HG03159 (cell line): ENCODE measurements around the gene KIF5A.

ENCODE experiments used
- ATAC-seq: cut with Tn5 transposase; IDR thresholded peaks from one replicate; pipeline ENCODE4 v1.9.1; 2021; ENCODE audit warnings: mild to moderate bottlenecking, moderate library complexity; ENCODE audit not compliant: unreplicated experiment

The KIF5A gene

DNA sequence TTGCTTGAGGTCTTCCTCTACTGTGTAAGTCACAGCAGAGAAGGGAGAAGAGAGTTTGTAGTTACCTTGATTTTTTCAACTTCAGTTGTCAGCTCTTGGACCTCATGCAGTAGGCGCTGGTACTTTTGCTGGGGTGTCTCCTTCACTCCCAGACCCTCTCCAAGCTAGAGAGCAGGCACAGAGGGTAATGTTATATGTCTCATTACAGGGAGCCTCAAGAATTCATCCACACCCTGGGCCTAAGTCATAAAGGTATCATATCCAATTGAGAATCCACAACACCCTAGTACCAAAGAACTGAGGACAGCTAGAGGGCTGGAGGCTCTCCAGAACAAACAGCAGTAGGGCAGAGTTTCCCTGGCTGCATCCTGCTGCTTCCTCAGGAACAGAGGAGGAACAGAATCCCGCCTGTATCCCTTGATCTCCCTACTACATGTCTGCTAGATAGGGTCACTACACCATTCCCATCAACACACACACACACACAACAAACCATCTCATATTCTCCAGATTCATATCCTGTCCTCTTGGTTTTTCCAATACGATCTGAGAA, 14.8 kb upstream of the KIF5A start:
- no peak for ATAC-seq

DNA sequence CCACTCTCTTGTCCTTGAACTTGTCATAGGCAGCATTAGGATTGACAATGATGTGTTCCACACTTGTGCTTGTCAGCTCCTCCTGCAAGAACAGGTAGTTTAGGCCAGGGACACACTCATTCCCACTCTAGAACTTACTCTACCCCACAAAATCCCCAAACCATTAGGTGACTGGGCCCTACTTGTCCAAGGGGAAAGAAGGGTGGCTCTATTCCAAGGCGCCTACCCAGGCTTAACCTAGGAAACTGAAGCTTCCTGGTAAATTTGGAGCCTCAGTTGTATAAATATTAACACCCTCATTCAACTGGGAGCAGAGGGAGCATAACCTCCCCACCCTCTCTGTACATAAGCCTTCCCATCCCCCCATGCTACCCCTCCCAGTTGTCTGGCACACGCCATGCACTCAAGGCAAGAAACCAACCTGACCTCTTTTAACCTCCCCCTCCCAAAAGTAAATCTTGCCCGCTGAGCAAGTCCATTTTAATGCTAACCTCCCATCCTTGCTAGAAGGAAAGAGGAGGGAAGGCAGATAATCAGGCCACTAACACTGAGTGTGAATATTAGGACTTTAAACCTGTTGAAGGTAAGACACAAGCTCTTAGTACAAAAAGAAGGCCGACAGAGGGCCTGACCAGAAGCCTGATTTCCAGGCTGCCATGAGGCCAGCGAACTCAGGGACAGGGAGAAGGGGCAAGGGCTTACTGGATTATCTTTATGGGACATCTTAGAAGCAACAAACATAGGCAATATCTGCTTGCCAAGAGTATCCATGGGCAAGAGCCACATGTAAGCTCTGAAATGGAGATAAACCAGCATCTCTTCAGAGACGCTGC, 13.9 kb upstream of the KIF5A start:
- ATAC-seq: no peak

DNA sequence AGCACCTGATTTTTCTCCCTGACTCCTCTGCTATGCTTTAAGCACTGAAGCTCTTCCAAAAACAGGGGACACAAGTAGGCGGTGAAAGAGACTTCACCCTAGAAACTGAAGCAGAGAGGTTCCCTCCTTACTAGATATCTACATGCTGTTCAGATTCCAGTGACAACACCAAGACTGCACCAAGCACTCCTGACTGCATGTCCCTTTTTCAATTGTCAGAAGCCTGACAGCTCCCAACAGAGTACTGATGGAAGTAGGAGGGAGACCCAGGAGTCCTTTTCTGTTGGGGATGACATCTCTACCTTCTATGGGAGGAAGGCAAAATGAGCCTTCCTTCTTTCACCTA, 13.3 kb upstream of the KIF5A start:
- ATAC-seq: no peak

DNA sequence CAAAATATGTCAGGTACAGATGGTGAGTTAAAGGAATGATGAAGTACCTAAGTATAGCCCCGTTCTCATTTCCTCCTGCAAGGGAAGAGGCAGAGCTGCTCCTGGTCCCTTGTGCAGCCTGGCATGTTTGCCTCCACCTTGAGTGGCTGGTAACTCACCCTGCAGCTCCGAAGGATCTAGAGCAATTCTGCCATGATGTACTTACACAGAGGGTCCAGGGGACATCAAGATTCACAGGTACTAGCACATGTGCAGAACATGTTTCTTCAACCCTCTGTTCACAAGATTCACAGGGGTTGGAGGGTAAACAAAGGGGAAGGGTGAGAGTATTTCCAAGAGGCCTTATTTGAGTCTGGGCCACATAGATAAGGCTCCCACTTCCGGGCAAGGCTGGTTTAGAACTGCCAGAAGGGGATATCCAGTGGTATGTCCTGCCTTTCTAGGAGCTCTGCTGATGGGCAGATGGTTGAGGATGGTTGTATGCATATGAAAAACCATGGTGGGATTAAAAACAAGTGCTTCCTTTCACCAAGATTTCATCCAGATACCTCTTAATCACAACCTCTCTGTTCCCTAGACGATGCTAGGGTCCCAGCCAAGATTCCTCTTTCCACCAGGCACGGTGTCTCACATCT, 10.6 kb upstream of the KIF5A start:
- ATAC-seq: no peak

DNA sequence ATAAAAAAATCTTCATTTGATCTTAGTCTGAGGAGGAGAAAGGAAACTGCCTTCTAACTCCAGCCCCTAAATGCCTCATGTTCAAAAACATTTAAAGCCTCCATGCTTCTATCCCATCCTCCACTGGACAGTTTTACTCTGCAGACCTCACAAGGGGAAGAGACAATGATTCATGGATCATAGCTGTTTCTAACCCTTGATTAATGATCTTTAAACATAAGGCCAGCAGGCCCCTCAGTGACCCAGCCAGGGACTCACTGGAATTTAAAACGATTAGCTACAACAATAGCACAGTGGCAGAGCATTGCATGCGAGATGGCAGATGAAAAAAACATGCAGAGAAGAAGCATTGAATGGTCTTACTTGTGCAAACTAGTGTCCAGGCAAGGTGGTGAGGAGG, 8.8 kb upstream of the KIF5A start:
- ATAC-seq: no peak

DNA sequence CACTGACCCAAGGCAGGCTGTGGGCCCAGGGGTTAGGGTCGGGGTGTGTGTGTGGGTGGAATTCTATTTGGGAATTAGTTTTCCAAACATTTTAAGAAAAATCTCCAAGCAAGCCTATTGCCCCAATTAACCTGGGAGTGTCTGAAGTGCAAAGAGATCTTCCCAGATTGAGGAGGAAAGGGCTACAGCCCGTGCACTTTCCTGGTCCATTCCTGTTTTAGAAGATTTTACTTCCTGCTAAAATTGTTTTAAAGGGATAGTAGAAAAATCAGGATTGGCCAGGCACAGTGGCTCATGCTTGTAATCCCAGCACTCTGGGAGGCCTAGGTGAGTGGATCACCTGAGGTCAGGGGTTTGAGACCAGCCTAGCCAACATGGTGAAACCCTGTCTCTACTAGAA, 8.1 kb upstream of the KIF5A start:
- no peak for ATAC-seq

DNA sequence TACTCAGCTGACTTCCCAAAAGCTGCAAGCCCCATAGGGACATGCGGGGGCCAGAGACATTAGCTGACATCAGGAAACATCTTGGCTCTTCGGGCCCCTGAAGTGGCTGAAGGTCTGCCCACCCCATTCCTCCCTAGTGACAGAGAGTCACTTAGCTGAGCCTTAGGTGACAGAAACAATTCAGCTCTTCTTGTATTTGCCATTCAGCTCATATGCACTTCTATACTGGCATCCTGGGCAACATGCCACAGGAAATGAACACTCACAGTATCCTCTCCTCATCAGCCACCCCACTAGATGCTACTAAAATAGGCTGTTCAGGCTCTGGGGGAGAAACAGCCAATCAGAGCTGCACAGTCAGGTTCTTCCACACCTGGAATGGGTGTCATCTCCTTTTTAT, 6.3 kb upstream of the KIF5A start:
- no peak for ATAC-seq

DNA sequence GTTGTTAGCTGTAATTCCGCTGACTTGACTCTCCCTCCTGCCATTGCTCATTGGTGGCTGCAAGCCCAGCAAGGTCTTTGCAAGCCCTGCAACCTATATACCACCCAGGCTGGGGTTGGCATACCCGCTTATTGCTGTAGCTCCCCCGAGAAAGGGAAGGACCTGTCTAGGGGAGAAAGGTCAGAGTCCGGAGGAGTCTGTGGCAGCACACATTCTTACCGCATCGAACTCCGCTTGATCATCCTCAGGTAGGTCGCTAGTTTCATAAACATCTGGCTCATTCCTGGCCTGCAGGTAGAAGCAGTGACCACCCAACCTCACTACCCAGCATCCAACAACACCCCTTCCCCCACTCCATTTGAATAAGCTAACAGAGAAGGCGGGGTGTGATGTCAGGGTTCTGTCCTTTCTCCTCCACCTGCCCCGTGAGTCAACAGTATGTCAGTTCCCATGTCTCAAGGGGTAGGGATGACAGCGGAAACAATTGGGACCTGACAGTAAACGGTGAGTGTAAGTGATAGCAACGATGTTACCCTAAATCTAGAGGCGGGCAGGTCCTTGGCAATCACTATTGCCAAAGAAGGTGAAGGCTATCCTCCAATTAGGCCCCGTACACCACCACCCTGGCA, 3.9 kb upstream of the KIF5A start:
- ATAC-seq: no peak

DNA sequence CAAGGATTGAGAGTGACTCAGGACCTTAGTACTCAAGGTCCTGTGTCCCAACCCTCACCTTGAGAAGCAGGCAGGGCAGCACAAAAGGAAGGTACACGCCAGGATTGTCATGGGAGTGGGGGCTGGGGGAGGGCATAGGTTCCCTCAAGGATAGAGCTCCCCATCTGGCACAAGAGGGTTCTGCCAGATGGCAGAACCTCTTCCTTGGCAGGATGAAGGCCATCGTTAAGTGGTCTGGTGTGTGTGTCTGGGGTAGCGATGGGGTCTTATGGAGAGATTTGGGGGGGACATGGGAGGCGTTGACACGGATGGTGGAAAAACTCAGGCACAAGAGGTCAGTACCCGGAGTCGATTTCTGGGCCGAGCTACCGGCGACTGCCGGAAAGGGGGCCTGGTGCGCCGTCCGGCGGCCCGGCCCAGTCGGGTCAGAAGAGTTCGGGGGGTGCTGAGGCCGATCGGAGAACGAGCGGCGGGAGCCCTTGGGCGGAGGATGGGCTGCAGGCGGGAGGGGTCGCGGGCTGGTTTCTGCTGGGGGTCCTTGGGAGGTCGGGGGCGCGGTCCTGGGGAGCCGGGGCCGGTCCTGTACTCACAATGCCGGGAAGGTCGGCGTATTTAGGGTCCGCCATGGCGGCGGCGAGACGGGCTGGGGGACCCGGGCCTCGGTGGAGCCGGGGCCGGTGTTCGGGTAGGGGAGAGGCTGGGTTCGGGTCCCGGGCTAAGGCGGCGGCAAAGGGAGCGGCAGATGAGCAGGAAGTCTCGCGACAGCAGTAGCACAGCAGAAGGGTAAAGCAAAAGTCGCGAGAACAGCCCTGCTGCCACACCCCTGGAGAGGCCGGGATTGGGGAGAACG, 3.2 kb upstream of the KIF5A start, which contains the start of gene DCTN2:
TSS of gene DCTN2 (minus strand) at position 755 of the 850 bp plus-strand sequence. CDS start at position 626, 129 bp downstream.
- ATAC-seq: peak; percentile 99

DNA sequence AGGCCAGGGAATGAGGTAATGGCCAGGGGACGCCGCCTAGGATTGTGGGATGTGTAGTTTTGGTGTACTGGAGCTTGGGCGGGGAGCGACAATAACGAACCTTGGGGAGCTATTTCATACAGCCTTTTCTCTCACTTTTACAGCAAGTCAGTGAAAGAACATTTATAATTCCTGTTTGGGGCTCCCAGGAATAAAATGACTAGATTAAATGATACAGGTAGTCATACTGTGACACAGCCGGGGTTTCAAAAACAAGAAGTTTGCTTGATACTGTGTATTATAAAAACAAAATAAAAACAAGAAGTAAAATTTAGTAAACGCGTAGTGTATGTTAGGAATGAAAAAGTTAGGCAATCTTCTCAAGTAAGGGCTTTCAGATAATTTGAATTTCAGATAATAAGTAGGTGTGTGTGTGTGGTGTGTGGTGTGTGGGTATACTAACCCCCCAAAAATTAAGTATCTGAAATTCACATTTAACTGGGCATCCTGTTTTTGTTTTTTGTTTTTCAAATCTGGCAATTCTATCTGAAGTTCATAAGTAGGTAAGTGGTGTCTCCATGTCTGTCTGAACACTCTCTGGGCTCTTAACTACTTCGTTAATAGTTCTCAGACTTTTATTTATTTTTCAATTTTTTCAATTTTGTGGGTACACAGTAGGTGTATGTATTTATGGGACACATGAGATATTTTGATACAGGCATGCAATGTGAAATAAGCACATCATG, 2.4 kb upstream of the KIF5A start:
- ATAC-seq: no peak

DNA sequence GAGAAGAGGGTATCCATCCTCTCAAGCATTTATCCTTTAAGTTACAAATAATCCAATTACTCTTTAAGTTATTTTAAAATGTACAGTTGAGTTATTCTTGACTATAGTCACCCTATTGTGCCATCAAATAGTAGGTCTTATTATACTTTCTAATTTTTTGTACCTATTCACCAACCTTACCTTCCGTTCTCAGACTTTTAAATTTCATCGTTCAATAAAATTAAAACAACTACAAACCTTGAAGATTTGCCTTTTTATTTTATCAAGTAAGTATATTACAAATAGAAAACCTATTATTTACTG, 1.9 kb upstream of the KIF5A start:
- no peak for ATAC-seq

DNA sequence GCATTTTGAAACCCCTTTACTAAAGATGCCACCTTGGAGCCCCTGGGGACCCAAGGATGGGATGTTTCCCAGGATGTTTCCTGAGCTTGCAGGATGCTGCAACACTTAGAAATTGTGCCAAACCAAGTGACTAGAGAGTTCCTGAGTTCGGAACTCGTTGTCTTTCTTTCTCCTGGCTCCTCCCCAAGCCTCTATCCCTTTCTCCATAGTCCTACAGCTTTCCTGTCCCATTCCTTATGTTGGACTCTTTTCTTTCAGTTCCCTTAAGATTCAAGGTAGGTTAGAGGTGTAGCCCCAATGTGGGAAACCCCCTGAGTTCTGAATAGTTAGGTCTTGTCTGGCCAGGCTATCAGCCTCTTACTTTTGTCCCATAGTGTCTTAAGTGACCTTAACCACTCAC, 1.4 kb upstream of the KIF5A start:
- ATAC-seq: no peak

DNA sequence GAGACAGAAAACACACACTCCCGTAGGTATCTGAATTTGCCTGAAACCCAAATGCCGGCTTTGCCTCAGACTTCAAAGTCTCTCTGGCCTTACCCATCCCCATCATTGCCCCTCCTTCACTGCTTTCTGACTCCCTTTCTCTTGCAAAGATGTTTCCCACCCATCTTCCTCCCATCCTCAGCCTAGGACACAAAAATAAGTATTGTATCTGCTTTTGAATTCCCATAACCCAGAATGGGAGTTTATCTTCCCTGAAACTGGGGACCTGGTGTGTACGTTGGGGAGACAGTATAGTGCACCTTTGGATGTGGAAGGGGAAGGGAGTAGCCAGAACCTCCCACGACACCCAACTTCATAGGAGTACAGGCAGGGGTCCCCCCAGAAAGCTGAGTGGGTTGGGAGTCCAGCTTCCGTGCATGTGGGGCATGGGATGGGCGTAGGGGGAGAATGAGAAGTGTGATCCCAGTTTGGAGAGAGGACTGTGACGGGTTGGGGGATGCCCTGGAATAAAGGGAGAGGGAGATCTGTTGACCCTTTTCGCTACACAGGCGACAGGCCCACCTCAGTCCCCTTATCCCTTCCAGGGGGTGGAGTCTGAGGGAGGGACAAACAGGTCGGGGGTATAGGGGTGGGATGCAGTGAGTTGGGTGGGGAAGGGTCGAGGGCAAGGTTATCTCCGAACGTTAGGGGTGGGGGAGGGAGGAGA, 488 bp upstream of the KIF5A start:
- no peak for ATAC-seq

DNA sequence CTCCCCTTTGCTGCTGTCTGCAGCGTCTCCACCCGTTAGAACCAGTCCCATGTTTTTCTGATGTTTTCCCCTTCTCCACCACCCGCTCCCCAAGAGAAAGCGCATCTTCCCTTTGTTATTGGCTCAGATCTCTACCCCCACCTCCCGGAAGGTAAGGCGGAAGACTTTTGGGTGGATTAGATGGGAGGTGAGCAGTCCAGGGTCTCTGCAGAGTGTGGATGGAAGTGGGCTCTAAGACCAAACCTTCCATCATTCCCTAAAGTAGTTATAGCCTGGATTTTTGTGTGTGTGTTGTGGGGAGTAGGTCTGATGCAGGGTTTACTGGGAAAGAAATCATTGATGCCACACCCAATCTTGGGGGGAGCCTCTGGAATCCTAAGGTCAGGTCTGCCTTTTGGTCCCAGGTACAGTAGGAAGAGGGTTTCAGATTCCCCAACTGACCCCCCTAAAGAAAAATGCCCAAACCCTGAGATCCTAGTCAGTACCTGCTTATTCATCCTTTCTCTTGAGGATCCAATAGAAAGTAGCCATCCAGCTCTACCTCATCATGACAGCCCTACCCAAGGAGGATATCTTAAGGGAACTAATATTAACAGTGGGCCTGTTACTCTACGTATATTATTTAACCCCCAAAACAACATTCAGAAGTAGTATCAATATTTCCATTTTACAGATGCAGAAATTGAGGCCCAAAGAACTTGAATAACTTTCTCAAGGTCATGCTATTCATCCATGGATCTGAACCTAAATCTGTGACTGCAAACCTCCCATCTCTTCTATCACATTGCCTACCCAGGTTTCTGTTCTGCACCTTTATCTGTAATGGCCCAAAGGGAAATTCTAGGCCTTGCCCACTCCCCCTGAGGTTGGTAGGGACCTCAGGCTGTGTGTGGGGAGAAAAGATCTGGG, 1.1 kb downstream of the KIF5A start:
- no peak for ATAC-seq

DNA sequence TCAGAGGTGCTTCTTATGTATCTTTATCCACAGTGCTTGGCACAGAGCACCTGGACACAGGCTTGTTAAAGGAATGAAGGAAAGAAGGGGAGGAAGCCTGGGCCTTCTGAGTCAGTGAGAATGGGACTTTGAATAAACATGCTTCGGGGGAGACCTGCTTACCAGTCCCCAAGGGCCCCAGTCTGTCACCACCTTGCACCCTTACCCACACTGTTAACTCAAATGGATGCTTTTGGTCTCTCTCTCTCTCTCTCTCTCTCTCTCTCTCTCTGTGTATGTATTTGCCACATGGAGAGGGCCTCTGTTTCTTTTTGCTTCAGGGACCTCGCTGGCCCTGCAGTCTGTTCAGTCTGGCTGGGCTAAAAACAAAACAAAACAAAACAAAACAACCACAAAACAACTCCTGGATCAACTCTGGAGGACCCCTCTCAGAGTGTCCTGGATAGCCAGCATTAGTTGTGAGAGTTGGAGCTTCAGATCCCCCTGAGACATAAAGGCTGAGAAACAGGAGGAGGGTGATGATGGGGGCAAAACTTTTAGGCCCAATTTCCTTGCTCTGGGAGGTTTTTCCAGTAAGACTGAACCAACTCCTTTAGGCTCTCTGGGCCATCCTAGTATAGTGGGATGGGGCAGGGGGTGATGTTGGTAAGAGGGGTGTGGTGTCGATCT, 1.9 kb downstream of the KIF5A start:
- no peak for ATAC-seq

DNA sequence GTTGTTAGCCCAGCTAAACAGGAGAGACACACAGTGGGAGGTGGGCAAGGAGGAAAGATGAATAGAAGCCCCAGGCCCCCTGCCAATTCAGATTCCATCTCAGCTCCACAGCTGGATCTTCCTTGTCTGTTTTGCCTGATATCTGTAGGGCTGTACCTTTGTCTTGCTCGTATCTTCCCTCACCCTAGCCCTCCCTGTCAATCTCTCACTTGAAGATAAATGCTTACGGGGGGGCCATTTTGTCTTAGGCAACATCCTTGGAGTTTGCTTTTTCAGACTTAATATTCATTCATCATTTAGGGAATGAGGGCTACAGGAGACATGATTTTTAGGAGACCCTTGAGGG, 2.4 kb downstream of the KIF5A start:
- no peak for ATAC-seq

DNA sequence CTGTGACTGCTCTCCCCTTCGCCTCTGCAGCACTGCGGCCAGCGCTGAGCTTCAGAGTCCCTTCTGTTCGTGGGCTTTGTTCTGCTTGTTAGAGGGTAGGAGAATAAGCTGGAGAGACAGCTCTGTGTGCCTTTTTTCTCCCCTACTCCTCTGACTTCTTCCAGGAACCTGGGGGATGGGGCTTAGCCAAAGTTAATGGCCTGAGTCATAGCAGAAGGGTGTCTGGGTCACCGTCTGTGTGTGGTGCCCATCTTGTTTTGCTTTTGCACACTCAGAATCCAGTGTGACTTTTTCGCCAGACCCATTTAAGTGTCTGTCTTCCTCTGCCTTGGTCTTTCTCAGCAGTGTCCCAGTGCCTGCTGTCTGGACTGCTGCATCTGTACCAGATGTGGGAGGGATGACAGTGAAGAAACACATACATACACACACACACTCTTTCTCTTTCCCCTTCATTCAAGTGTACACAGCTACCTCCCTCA, 3.0 kb downstream of the KIF5A start:
- ATAC-seq: no peak
